Skeletal muscle cell (primary cell): Measurements from ENCODE around the gene INTS4.
"Not testable (repeated sequence)": the region's sequence is repeated elsewhere in the genome, so short reads cannot be mapped to it uniquely, and the experiment has no call there.

Source experiments
- DNase-seq: peaks from one replicate; pipeline ENCODE4 v3.0.0-alpha.2; 2010; ENCODE audit warnings: low read depth
- H3K4me3 ChIP-seq: 2 replicates; pipeline ENCODE4 v1.5.1; 2011; ENCODE audit warnings: low read depth, mild to moderate bottlenecking, control low read depth, low read length, moderate library complexity

The INTS4 gene

GRCh38 chr11:77968337-77968736 lies 26.1 kb downstream of the INTS4 start:
- no peak for DNase-seq

GRCh38 chr11:77967753-77968152 lies 26.7 kb downstream of the INTS4 start:
- no peak for DNase-seq
- no peak overlapping the region for H3K4me3 ChIP-seq

More at GRCh38 chr11:77968337-77968736, 26.1 kb downstream of the INTS4 start:
- no peak overlapping the region for H3K4me3 ChIP-seq

GRCh38 chr11:77967121-77967520 lies 27.3 kb downstream of the INTS4 start:
- H3K4me3 ChIP-seq: no peak overlapping the region
- no peak for DNase-seq

- no peak overlapping the region for H3K4me3 ChIP-seq
- no peak for DNase-seq
These were observed 28.1 kb downstream of the INTS4 start for GRCh38 chr11:77966338-77966737.

- no peak for DNase-seq
These were observed 35.0 kb downstream of the INTS4 start for GRCh38 chr11:77959434-77959833.

GRCh38 chr11:77958583-77959177 lies 35.8 kb downstream of the INTS4 start:
- H3K4me3 ChIP-seq, DNase-seq: not testable (repeated sequence)

More at GRCh38 chr11:77959434-77959833, 35.0 kb downstream of the INTS4 start:
- H3K4me3 ChIP-seq: no peak overlapping the region

GRCh38 chr11:77943296-77943695 lies 51.2 kb downstream of the INTS4 start:
- not testable (repeated sequence) for DNase-seq, H3K4me3 ChIP-seq

GRCh38 chr11:77942465-77942864 lies 52.0 kb downstream of the INTS4 start:
- not testable (repeated sequence) for DNase-seq, H3K4me3 ChIP-seq

- H3K4me3 ChIP-seq, DNase-seq: not testable (repeated sequence)
These were observed 60.9 kb downstream of the INTS4 start for GRCh38 chr11:77933596-77933995.

- not testable (repeated sequence) for DNase-seq
These were observed 63.9 kb downstream of the INTS4 start for GRCh38 chr11:77930334-77931208.

GRCh38 chr11:77917713-77918112 lies 76.8 kb downstream of the INTS4 start:
- DNase-seq, H3K4me3 ChIP-seq: not testable (repeated sequence)

More at GRCh38 chr11:77930334-77931208, 63.9 kb downstream of the INTS4 start:
- H3K4me3 ChIP-seq: not testable (repeated sequence)

GRCh38 chr11:77914307-77914791 lies 80.1 kb downstream of the INTS4 start:
- not testable (repeated sequence) for H3K4me3 ChIP-seq
- peak; percentile 78 for DNase-seq

GRCh38 chr11:77913608-77914306 lies 80.7 kb downstream of the INTS4 start:
- H3K4me3 ChIP-seq, DNase-seq: not testable (repeated sequence)

GRCh38 chr11:77910828-77911227 lies 83.6 kb downstream of the INTS4 start:
- DNase-seq, H3K4me3 ChIP-seq: not testable (repeated sequence)

GRCh38 chr11:77909277-77909676 lies 85.2 kb downstream of the INTS4 start:
- no peak for DNase-seq

GRCh38 chr11:77908835-77909234 lies 85.6 kb downstream of the INTS4 start:
- H3K4me3 ChIP-seq: no peak overlapping the region
- DNase-seq: no peak

More at GRCh38 chr11:77909277-77909676, 85.2 kb downstream of the INTS4 start:
- H3K4me3 ChIP-seq: no peak overlapping the region

- not testable (repeated sequence) for DNase-seq, H3K4me3 ChIP-seq
These were observed 99.5 kb downstream of the INTS4 start for GRCh38 chr11:77894949-77895348.

GRCh38 chr11:77891703-77892102 lies 102.8 kb downstream of the INTS4 start:
- DNase-seq, H3K4me3 ChIP-seq: not testable (repeated sequence)

GRCh38 chr11:77891256-77891655 lies 103.2 kb downstream of the INTS4 start:
- H3K4me3 ChIP-seq, DNase-seq: not testable (repeated sequence)

GRCh38 chr11:77890619-77891056 lies 103.8 kb downstream of the INTS4 start:
- DNase-seq: not testable (repeated sequence)

More at GRCh38 chr11:77890619-77891056, 103.8 kb downstream of the INTS4 start:
- not testable (repeated sequence) for H3K4me3 ChIP-seq
